HL-60 (cell line): ENCODE results near the gene SCARB2.

Source experiments
- DNase-seq, 2 experiments: peaks; one replicate each; pipeline ENCODE4 v3.0.0-alpha.2; 2010 to 2020; ENCODE audit warnings: low read depth in 1 of 2, low spot score in 1 of 2
- H3K27ac ChIP-seq: fragments of 250-450 bp; sonication (Bioruptor Pico); replicated peaks from 2 replicates; pipeline ENCODE4 v1.5.1; 2020; ENCODE audit warnings: mild to moderate bottlenecking, moderate library complexity
- H3K27me3 ChIP-seq: fragments of 250-450 bp; sonication (Bioruptor Pico); 2 replicates; pipeline ENCODE4 v1.5.1; 2021; ENCODE audit warnings: mild to moderate bottlenecking, moderate library complexity; ENCODE audit not compliant: insufficient read depth, poor library complexity, severe bottlenecking
- H3K4me3 ChIP-seq: replicated peaks from 2 replicates; pipeline ENCODE4 v1.5.1; 2011; ENCODE audit warnings: mild to moderate bottlenecking, control low read depth, low read length; ENCODE audit not compliant: insufficient read depth
- GABPA ChIP-seq: IDR thresholded peaks from 2 replicates; pipeline ENCODE4 v1.6.1; 2012; ENCODE audit warnings: low read depth
- POLR2AphosphoS5 ChIP-seq: IDR thresholded peaks from 2 replicates; pipeline ENCODE4 v1.6.1; 2012; ENCODE audit warnings: low read depth
- SPI1 ChIP-seq: IDR thresholded peaks from 2 replicates; pipeline ENCODE4 v1.6.1; 2012; ENCODE audit warnings: low read depth, mild to moderate bottlenecking, borderline replicate concordance
- TF ChIP-seq, protein P1 (sequence below): IDR thresholded peaks from one replicate; pipeline ENCODE4 v1.5.1; 2011; ENCODE audit warnings: low read length, control low read depth, inconsistent platforms; ENCODE audit not compliant: insufficient read depth
- TF ChIP-seq, protein P2 (sequence below): IDR thresholded peaks from 2 replicates; pipeline ENCODE4 v1.6.1; 2012; ENCODE audit warnings: low read depth; ENCODE audit not compliant: insufficient replicate concordance

Gene SCARB2

DNA sequence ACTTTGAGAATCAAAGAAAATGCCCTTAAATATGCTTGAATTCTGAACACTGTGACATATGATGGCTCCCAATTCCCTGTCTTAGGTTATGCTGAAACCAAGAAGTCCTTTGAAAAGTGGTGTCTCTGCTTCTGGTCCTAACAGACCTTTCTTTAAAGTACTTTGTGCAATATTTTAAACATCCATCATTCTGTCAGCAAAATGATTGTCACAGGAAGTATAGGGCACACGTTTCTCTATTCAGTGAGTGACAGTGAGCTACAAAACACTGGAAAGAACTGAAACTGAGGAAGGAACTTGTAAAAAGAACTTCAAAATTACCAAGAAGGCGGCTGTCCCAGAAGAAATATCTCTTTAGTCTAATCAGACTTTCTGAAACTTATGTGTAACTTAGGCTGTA is 53.3 kb downstream of the SCARB2 start:
- Histone ChIP-seq H3K27me3 (no peaks in the 10 kb centered on the region), H3K4me3 (no peak overlapping the region), H3K27ac (no peak overlapping the region)
- no peak for DNase-seq
- TF ChIP-seq GABPA (no peak), SPI1 (no peak), POLR2AphosphoS5 (no peak)
- TF ChIP-seq, protein P1, sequence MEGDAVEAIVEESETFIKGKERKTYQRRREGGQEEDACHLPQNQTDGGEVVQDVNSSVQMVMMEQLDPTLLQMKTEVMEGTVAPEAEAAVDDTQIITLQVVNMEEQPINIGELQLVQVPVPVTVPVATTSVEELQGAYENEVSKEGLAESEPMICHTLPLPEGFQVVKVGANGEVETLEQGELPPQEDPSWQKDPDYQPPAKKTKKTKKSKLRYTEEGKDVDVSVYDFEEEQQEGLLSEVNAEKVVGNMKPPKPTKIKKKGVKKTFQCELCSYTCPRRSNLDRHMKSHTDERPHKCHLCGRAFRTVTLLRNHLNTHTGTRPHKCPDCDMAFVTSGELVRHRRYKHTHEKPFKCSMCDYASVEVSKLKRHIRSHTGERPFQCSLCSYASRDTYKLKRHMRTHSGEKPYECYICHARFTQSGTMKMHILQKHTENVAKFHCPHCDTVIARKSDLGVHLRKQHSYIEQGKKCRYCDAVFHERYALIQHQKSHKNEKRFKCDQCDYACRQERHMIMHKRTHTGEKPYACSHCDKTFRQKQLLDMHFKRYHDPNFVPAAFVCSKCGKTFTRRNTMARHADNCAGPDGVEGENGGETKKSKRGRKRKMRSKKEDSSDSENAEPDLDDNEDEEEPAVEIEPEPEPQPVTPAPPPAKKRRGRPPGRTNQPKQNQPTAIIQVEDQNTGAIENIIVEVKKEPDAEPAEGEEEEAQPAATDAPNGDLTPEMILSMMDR, result no peak
- TF ChIP-seq, protein P2, sequence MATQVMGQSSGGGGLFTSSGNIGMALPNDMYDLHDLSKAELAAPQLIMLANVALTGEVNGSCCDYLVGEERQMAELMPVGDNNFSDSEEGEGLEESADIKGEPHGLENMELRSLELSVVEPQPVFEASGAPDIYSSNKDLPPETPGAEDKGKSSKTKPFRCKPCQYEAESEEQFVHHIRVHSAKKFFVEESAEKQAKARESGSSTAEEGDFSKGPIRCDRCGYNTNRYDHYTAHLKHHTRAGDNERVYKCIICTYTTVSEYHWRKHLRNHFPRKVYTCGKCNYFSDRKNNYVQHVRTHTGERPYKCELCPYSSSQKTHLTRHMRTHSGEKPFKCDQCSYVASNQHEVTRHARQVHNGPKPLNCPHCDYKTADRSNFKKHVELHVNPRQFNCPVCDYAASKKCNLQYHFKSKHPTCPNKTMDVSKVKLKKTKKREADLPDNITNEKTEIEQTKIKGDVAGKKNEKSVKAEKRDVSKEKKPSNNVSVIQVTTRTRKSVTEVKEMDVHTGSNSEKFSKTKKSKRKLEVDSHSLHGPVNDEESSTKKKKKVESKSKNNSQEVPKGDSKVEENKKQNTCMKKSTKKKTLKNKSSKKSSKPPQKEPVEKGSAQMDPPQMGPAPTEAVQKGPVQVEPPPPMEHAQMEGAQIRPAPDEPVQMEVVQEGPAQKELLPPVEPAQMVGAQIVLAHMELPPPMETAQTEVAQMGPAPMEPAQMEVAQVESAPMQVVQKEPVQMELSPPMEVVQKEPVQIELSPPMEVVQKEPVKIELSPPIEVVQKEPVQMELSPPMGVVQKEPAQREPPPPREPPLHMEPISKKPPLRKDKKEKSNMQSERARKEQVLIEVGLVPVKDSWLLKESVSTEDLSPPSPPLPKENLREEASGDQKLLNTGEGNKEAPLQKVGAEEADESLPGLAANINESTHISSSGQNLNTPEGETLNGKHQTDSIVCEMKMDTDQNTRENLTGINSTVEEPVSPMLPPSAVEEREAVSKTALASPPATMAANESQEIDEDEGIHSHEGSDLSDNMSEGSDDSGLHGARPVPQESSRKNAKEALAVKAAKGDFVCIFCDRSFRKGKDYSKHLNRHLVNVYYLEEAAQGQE, result no peak

DNA sequence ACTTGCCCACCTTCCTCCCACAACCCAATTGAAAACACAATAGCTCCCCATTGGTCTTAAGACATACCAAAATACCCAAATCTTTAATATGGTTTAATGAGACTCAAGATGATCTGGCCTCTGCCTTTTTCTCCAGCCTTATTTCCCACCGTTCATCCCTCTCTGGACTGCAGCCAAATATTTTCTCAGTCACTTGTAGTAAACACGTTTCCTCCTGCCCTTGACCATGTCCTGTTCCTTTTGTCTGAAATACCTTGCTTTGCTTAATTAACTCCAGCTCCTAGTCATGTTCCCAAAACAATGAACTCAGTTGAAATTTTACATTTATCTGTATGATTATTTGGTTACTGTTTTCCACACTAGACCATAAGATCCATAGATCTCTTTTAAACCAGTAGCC is 57.0 kb downstream of the SCARB2 start:
- DNase-seq, result no peak
- no peaks in the 10 kb centered on the region for H3K27me3 ChIP-seq
- H3K27ac ChIP-seq, result no peak overlapping the region
- H3K4me3 ChIP-seq, result no peak overlapping the region
- TF ChIP-seq SPI1, result no peak
- no peak for TF ChIP-seq POLR2AphosphoS5
- TF ChIP-seq GABPA, result no peak
- TF ChIP-seq, protein P1, result no peak
- TF ChIP-seq, protein P2, result no peak

- no peaks in the 10 kb centered on the region for H3K27me3 ChIP-seq
- TF ChIP-seq, protein P2, result no peak
Measured at GRCh38 chr4:76155979-76156378, 57.6 kb downstream of the SCARB2 start.

DNA sequence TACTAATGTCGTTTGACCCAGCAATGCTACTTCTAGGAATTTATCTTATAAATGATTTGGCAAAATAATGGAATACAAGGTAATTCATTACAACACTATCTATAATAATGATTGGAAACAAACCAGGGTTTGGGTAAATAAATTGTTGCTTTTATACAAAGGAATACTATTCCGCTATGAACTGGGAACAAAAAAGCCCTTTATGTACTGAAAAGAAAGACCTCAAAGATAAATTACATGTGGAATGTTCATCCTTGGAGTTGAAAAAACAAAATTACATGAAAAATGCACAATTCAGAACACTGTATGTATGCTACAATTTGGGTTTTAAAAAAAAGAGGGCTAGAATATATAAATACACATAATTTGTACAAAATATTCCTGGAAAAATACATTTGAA is 60.3 kb downstream of the SCARB2 start:
- TF ChIP-seq, protein P2, result no peak
- TF ChIP-seq SPI1 (no peak), POLR2AphosphoS5 (no peak), GABPA (no peak)
- TF ChIP-seq, protein P1, result no peak
- Histone ChIP-seq H3K27me3 (no peaks in the 10 kb centered on the region), H3K27ac (no peak overlapping the region), H3K4me3 (no peak overlapping the region)
- DNase-seq, result no peak

More at GRCh38 chr4:76155979-76156378, 57.6 kb downstream of the SCARB2 start:
- no peak for DNase-seq
- Histone ChIP-seq H3K27ac (no peak overlapping the region), H3K4me3 (no peak overlapping the region)
